KMS-11 (cell line): ENCODE measurements around the gene AATK.

Source experiments
- H2AFZ ChIP-seq: fragments of 200-600 bp; sonication (generic); 2 replicates; pipeline ENCODE4 v1.6.1; 2016; ENCODE audit warnings: antibody characterized with exemption, mixed run types, low read depth
- H3K27ac ChIP-seq: fragments of 200-600 bp; sonication (generic); 2 replicates; pipeline ENCODE4 v1.6.1; 2016; ENCODE audit warnings: mild to moderate bottlenecking, mixed run types
- H3K27me3 ChIP-seq: fragments of 200-600 bp; sonication (generic); 2 replicates; pipeline ENCODE4 v1.6.1; 2017; ENCODE audit warnings: mild to moderate bottlenecking, low read depth, mixed run types, moderate library complexity; ENCODE audit not compliant: insufficient read depth
- H3K36me3 ChIP-seq: fragments of 200-600 bp; sonication (generic); 2 replicates; pipeline ENCODE4 v1.6.1; 2017; ENCODE audit warnings: mild to moderate bottlenecking, mixed run types; ENCODE audit not compliant: insufficient read depth
- H3K4me1 ChIP-seq: fragments of 200-600 bp; sonication (generic); 2 replicates; pipeline ENCODE4 v1.6.1; 2016; ENCODE audit warnings: mild to moderate bottlenecking, low read depth, mixed run types; ENCODE audit not compliant: poor library complexity, severe bottlenecking
- H3K4me2 ChIP-seq: fragments of 200-600 bp; sonication (generic); 2 replicates; pipeline ENCODE4 v1.7.0; 2016; ENCODE audit warnings: mild to moderate bottlenecking, mixed run types
- H3K4me3 ChIP-seq: fragments of 200-600 bp; sonication (generic); IDR thresholded peaks from 2 replicates; pipeline ENCODE4 v1.6.1; 2017; ENCODE audit warnings: low read depth, low read length, mixed read lengths; ENCODE audit not compliant: insufficient read depth
- H3K79me2 ChIP-seq: fragments of 200-600 bp; sonication (generic); 2 replicates; pipeline ENCODE4 v1.6.1; 2016; ENCODE audit warnings: low read depth, mixed run types; ENCODE audit not compliant: insufficient read depth
- H3K9ac ChIP-seq: fragments of 200-600 bp; sonication (generic); 2 replicates; pipeline ENCODE4 v1.6.1; 2016; ENCODE audit warnings: mild to moderate bottlenecking, mixed run types
- H4K20me1 ChIP-seq: fragments of 200-600 bp; sonication (generic); 2 replicates; pipeline ENCODE4 v1.6.1; 2016; ENCODE audit warnings: mild to moderate bottlenecking, mixed run types; ENCODE audit not compliant: insufficient read depth
- CTCF ChIP-seq: fragments of 200-600 bp; sonication (generic); conservative IDR thresholded peaks from 2 replicates; pipeline ENCODE4 v1.6.1; 2017; ENCODE audit warnings: low read depth, mild to moderate bottlenecking, antibody characterized with exemption, low read length, moderate library complexity, mixed read lengths

The AATK gene

GRCh38 chr17:81189670-81190530 lies 23.9 kb upstream of the AATK start:
- H3K4me2 ChIP-seq, result no peak overlapping the region
- no peak for TF ChIP-seq CTCF
- H3K79me2 ChIP-seq, result no peaks in the 10 kb centered on the region
- H3K9ac ChIP-seq, result no peak overlapping the region
- no peaks in the 10 kb centered on the region for H4K20me1 ChIP-seq
- peaks cover 15% of the 10 kb centered on the region for H3K27me3 ChIP-seq
- no peaks in the 10 kb centered on the region for H3K36me3 ChIP-seq
- no peak overlapping the region for H2AFZ ChIP-seq
- H3K4me1 ChIP-seq, result no peaks in the 10 kb centered on the region
- no peak overlapping the region for H3K4me3 ChIP-seq
- H3K27ac ChIP-seq, result no peak overlapping the region

- Histone ChIP-seq H3K4me3 (no peak overlapping the region), H3K4me1 (no peaks in the 10 kb centered on the region), H3K9ac (no peak overlapping the region), H3K27me3 (peaks cover 24% of the 10 kb centered on the region), H3K79me2 (no peaks in the 10 kb centered on the region), H3K27ac (no peak overlapping the region), H3K36me3 (no peaks in the 10 kb centered on the region), H3K4me2 (no peak overlapping the region), H2AFZ (no peak overlapping the region), H4K20me1 (no peaks in the 10 kb centered on the region)
- no peak for TF ChIP-seq CTCF
Measured at GRCh38 chr17:81189016-81189415, 23.0 kb upstream of the AATK start.

GRCh38 chr17:81188491-81188840 lies 22.4 kb upstream of the AATK start:
- Histone ChIP-seq H3K27ac (no peak overlapping the region), H2AFZ (no peak overlapping the region), H3K4me3 (no peak overlapping the region), H3K4me1 (no peaks in the 10 kb centered on the region), H3K36me3 (no peaks in the 10 kb centered on the region), H3K79me2 (no peaks in the 10 kb centered on the region), H3K9ac (no peak overlapping the region), H4K20me1 (no peaks in the 10 kb centered on the region), H3K27me3 (peaks cover 29% of the 10 kb centered on the region), H3K4me2 (no peak overlapping the region)
- no peak for TF ChIP-seq CTCF

- H3K4me3 ChIP-seq, result no peak overlapping the region
- no peak for TF ChIP-seq CTCF
Measured at GRCh38 chr17:81187586-81188490, 21.8 kb upstream of the AATK start.

More at GRCh38 chr17:81187586-81188490, 21.8 kb upstream of the AATK start:
- Histone ChIP-seq H3K9ac (no peak overlapping the region), H3K4me2 (no peak overlapping the region), H2AFZ (no peak overlapping the region), H4K20me1 (no peaks in the 10 kb centered on the region), H3K36me3 (no peaks in the 10 kb centered on the region), H3K4me1 (no peaks in the 10 kb centered on the region), H3K79me2 (no peaks in the 10 kb centered on the region), H3K27me3 (peaks cover 36% of the 10 kb centered on the region), H3K27ac (no peak overlapping the region)
